ENCODE results near the gene AADACL2. TPM values are rescaled to one million over a fixed set of nuclear protein-coding genes. Genes with fewer than 3 reads are reported as not detected.

Gene AADACL2
- total and polyA plus RNA-seq, 9 of the 15 experiments (the other 6 are each of a cell fraction or from before 2014, with no cell fraction given): not detected

- H3K9me3 ChIP-seq (replicated peaks; ENCODE audit: control insufficient read depth, insufficient read depth, low read depth, low read length): no peaks in the 10 kb centered on the region; the same call in 1 of the 2 replicates
- no peak overlapping the region for H3K27ac ChIP-seq (ENCODE audit: extremely low read depth, low read depth, low read length)
- no peaks in the 10 kb centered on the region for H3K9me1 ChIP-seq (ENCODE audit: control insufficient read depth, insufficient read depth, low read length)
- H2AFZ ChIP-seq (ENCODE audit: low read depth, low read length): no peak overlapping the region
- CTCF ChIA-PET (ENCODE audit: low intra/inter-chr PET ratio): no interaction called here
- H3K79me2 ChIP-seq (ENCODE audit: control insufficient read depth, insufficient read depth, low read length): no peaks in the 10 kb centered on the region
- no peaks in the 10 kb centered on the region for H4K20me1 ChIP-seq (replicated peaks; ENCODE audit: control insufficient read depth, insufficient read depth, low read length)
- WGBS (ENCODE audit: insufficient coverage, low coverage, missing lambda C conversion rate): 0% methylated on average over 1 of the region's 1 CpG
- no peak for FAIRE-seq
- in situ Hi-C loops (cut with MboI): no loop called here
- H3K4me3 ChIP-seq: no peak overlapping the region
- BruUV-seq (replicated peaks): no TSS peak
- POLR2A ChIA-PET: no interaction called here
- no peak overlapping the region for H3K4me2 ChIP-seq (ENCODE audit: insufficient read depth, low read length)
- intact Hi-C loops (cut with micrococcal nuclease): no loop called here
- TF ChIP-seq POLR2AphosphoS5 (IDR thresholded peaks at IDR 0.05; ENCODE audit: control insufficient read depth, insufficient read depth, low read depth, low read length) (no peak), TFE3 (CRISPR knock-in tag; IDR thresholded peaks at IDR 0.05) (no peak), ESRRB (CRISPR knock-in tag; IDR thresholded peaks at IDR 0.05; ENCODE audit: borderline replicate concordance) (no peak), NCOR1 (IDR thresholded peaks at IDR 0.05) (no peak), ILK (tag; IDR thresholded peaks at IDR 0.05; ENCODE audit: borderline replicate concordance, low read depth) (no peak)
- DNase-seq (ENCODE audit: extremely low read depth in 1 of 4, low spot score in 3 of 4): no peak
- no peak for ATAC-seq
- H3K36me3 ChIP-seq (ENCODE audit: control insufficient read depth, insufficient read depth, low read length): no peaks in the 10 kb centered on the region
- peaks cover 0 to 6% of the 10 kb centered on the region in 2 experiments; a peak in 2 of 5 replicates for H3K4me1 ChIP-seq (replicated peaks in 1 of 2; ENCODE audit: control insufficient read depth in 2 of 2, insufficient read depth in 2 of 2, low read length in 2 of 2)
- no peak overlapping the region for H3K9ac ChIP-seq (ENCODE audit: insufficient read depth in 1 of 2, low read depth in 2 of 2, low read length in 2 of 2)
- H3K27me3 ChIP-seq (ENCODE audit: control insufficient read depth in 2 of 2, insufficient read depth in 2 of 2, low read length in 2 of 2): no peaks in the 10 kb centered on the region
These were observed 45.2 kb upstream of the AADACL2 start for GRCh38 chr3:151688571-151688970.
